HG02970 (cell line): ENCODE measurements around the gene SLC25A21.
"Not testable (repeated sequence)": the region's sequence is repeated elsewhere in the genome, so short reads cannot be mapped to it uniquely, and the experiment has no call there.

Experiments used
- ATAC-seq: cut with Tn5 transposase; IDR thresholded peaks from one replicate; pipeline ENCODE4 v1.9.1; 2021; ENCODE audit warnings: mild to moderate bottlenecking, moderate library complexity, moderate number of reproducible peaks; ENCODE audit not compliant: unreplicated experiment, low FRiP score

Gene SLC25A21

GRCh38 chr14:36996857-36997590, 175.4 kb downstream of the SLC25A21 start:
- no peak for ATAC-seq

GRCh38 chr14:36996133-36996856, 176.1 kb downstream of the SLC25A21 start:
- no peak for ATAC-seq

GRCh38 chr14:36989806-36990205, 182.6 kb downstream of the SLC25A21 start:
- no peak for ATAC-seq

DNA sequence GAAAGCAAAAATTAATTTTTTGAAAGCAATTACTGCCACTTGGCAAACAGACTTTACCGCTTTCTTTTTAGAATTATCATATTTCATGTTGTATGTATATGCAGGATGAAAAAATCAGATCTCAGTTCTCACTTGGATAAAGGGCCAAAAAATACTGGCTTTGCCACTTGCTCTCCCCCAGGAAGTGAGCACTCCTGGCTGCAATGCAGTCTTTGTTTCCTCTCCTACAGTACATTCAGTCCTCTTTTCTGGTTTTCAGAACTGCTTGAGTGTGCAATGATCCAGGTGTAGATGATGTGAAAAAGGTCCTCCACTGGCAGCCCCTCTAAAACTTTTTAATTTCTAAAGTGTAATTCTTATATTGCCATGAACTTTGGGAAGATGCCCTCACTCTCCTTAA, 183.4 kb downstream of the SLC25A21 start:
- ATAC-seq, result no peak

DNA sequence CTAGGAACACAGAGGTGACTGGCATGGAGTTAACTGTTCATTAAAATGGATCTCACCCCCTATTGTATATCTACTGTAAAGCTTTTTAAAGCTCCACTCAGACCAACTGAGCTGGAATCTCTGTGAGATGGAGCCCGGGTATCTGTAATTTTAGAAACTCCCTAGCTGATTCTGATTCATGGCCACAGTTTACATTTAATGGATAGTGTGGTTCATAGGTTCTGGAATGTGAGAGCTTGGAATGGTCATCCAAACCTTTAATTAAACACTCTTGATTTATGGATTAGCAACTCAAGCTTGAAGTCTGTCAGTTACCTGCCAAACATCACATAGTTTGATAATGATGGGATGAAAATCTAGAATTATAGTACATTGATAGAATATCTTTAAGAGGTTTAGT, 183.8 kb downstream of the SLC25A21 start:
- no peak for ATAC-seq

- no peak for ATAC-seq
These were observed 186.0 kb downstream of the SLC25A21 start for GRCh38 chr14:36986407-36986806.

DNA sequence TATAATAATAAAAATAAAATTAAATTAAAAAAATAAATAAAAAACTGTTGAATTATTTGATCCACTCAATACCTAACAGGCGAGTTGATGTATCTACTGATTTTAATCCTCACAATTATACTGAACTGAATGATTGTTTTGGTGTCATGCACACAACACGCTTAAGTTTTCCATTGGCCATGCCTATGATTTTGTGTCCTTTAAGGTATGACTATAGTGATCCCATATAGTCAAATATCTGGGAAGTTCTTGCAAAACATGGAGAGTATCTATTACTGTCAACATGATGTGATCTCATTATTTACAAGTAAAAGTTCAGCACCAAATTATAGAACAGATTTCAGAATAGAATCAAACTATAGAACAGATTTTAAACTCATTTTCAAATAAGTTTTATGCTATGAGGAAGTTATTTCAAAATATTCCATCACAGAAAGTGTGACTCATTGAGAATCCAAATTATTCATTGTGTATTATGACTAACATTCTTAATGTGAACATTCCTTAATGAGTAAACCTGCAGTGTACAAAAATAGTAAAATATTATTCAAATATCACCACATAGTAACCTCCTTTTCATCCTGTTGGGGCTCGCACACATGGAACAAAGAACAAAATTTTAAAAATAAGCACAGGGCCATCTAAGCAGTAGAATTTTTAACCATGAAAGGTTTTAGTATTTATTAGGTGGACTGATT, 190.4 kb downstream of the SLC25A21 start:
- ATAC-seq, result no peak

GRCh38 chr14:36980413-36980812, 192.0 kb downstream of the SLC25A21 start:
- not testable (repeated sequence) for ATAC-seq

GRCh38 chr14:36979863-36980262, 192.5 kb downstream of the SLC25A21 start:
- no peak for ATAC-seq

DNA sequence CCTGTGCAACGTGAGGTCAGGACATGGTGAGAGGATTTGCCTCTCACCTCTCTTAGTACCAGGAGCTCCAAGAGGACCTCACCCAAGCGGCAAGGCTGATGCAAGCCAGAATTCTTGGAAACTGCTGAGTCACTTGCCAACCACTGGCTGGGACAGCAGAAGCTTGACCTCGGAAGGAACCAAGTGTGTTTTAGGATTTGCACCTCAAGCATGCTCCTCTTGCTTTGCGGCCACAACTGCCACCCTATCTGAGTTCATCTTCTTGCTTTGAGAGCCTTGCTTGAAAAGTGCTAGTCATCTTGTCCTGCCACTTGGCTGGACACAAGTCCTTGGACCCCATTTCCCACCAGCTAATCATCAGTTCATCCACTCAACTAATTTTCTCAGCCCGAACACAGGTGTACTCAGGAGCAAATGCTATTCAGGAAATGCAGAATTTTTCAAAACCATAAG, 195.8 kb downstream of the SLC25A21 start:
- no peak for ATAC-seq

- no peak for ATAC-seq
These were observed 196.6 kb downstream of the SLC25A21 start for GRCh38 chr14:36975834-36976233.

- no peak for ATAC-seq
These were observed 197.4 kb downstream of the SLC25A21 start for GRCh38 chr14:36974985-36975384.

GRCh38 chr14:36973806-36974442, 198.5 kb downstream of the SLC25A21 start:
- ATAC-seq, result no peak

- ATAC-seq, result no peak
These were observed 201.0 kb downstream of the SLC25A21 start for GRCh38 chr14:36971263-36971855.

DNA sequence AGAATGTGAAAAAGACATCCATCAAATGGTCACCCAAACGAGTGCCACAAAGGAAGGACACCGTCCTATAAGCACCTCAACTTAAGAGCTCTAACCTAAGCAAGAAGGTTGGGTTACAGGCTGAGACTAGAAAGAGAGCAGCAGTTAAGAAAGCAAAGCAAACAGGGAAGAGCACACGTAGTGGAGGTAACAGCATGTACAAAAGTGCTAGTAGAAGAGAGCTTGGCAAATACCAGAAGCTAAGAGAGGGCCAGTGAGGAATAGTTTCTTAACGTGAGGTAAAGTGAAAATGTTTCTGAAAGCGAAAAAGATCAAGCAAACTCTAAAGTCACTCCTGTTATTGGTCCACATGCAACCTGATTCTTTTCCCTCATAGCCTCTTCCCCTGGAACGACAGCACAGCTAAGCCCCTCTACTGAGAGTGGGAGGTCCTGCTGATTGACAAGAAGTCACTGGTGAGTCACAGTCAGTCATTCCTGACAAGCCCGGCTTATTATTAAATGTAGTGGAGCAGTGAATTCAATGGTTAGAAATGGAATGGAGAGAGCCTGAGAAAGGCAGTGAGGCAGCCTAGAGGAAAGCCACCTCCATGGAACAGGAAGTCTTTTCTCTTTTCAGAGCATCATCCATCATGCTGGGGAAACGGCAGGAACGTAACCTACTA, 204.4 kb downstream of the SLC25A21 start:
- no peak for ATAC-seq

GRCh38 chr14:36955967-36956366, 216.4 kb downstream of the SLC25A21 start:
- ATAC-seq, result no peak

- no peak for ATAC-seq
These were observed 217.0 kb downstream of the SLC25A21 start for GRCh38 chr14:36955376-36955775.

- ATAC-seq, result no peak
These were observed 219.7 kb downstream of the SLC25A21 start for GRCh38 chr14:36952689-36953088.

DNA sequence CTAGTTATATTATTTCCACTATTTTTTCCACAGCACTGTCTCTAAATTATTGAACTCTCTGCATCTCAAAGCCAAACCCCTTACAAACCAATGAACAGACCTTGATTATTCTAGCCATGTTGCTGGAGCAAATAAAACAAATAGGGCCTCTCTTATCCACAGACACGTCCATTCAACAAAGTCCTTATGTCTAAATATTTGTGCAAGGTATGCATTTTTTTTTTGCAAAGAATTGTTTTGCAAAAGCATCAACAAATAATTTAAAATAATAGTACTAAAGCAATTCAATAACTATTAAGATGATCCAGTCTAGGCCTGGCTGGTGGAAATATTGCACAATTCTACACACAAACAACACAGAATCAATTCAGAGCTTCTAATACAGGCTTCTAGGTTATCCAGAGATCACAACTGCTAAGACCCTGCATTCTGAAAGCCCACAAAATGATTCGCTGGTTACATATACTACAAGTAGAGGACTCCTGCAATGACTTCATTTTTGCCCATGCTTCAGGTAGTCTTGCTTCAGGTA, 221.0 kb downstream of the SLC25A21 start:
- no peak for ATAC-seq

- ATAC-seq, result no peak
These were observed 221.6 kb downstream of the SLC25A21 start for GRCh38 chr14:36950812-36951211.
